ENCODE measurements around the gene TTC32.

The TTC32 gene

DNA sequence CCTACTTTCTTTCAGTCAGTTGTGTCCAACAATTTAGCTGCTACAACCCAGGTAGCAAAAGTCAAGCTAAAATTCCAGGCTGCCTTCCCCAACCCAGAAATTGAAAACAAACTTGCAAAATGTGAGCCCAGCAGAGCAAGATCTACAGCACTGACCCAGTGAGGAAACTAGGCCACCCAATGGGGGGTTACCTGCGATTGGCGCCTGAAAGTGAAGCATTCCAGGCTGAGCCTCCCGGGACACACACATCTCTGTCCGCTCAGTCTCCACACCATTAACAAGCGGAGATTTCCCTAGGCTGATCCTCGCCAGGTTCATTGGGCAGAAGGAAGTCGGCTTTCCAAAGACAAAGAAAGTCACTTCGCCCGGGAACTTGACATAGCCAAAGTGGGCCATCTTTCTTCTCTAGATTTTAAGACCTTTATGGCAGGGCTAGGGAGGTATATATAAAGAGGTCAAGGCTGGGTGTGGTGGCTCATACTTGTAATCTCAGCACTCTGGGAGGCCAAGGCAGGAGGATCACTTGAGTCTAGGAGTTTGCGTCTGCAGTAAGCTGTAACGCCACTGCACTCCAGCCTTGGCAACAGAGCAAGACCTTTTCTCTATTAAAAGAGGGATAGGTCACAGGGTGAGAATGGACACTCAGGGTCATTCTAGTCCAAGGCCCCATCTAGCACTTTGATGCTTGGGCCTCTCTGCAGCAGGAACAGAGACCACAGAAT lies 53.6 kb downstream of the TTC32 start:
- no peak for DNase-seq

DNA sequence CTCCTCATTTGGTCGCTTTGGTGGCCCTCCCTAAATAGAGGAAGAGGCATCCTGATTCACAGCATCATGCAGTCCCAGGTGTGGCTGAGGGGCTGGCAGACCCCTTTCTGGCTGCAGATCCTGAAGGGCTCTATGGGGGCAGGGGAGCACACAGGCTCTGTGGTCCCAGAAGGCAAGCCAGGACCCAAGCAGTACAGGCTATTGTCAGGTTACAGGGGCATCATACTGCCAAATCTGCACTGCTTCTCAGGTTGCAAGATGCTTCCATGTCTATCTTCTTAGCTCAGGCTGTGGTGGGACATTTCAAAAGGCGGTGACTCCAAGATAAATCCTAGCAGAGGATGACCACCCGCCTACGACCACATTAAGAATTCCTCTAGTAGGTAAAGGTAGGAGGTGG lies 54.3 kb downstream of the TTC32 start:
- DNase-seq: no peak

All from midbrain (tissue), 1 donor.